Spinal cord (tissue), 10 donors: Measurements from ENCODE around the gene IER5. TPM values are rescaled to one million over a fixed set of nuclear protein-coding genes. Genes with fewer than 3 reads are reported as not detected.

Experiments
- DNase-seq, 6 donors: peaks; one replicate each; pipeline versions ENCODE4 v3.0.0 to v3.0.0-alpha.2; 2013 to 2015; ENCODE audit warnings: low spot score in 6 of 6, low read depth in 4 of 6
- H3K27ac ChIP-seq: one replicate; pipeline ENCODE4 v1.5.1; 2013; ENCODE audit warnings: low read depth, low read length, control low read depth
- H3K27me3 ChIP-seq: one replicate; pipeline ENCODE4 v1.6.1; 2013; ENCODE audit warnings: low read length; ENCODE audit not compliant: control insufficient read depth, insufficient read depth
- H3K36me3 ChIP-seq: one replicate; pipeline ENCODE4 v1.6.1; 2013; ENCODE audit warnings: low read length; ENCODE audit not compliant: control insufficient read depth, insufficient read depth
- H3K4me1 ChIP-seq: one replicate; pipeline ENCODE4 v1.6.1; 2013; ENCODE audit warnings: low read length; ENCODE audit not compliant: control insufficient read depth, insufficient read depth
- H3K4me3 ChIP-seq: one replicate; pipeline ENCODE4 v1.5.1; 2013; ENCODE audit warnings: low read depth, low read length, control low read depth
- H3K9me3 ChIP-seq: one replicate; pipeline ENCODE4 v1.6.1; 2013; ENCODE audit warnings: low read length; ENCODE audit not compliant: control insufficient read depth, insufficient read depth
- WGBS: methylation state at CpG from one replicate; pipeline ENCODE4 v1.1.5; 2013; ENCODE audit warnings: missing lambda C conversion rate; ENCODE audit not compliant: insufficient coverage; 5-methylcytosine and 5-hydroxymethylcytosine counted together
- polyA plus RNA-seq, 2 donors: library from polyadenylated mRNA; unstranded; fragments of 120-200 nt; gene quantifications; one replicate each; pipeline ENCODE4 v1.2.1, GENCODE V29; 2013; ENCODE audit not compliant: insufficient read length in 2 of 2
- total RNA-seq, 2 donors: library from RNA; depleted of rRNA in 1 of 2; stranded (reverse); fragments of 120-200 nt in 1 of 2; fragments of >200 nt in 1 of 2; gene quantifications; one replicate each; pipeline versions ENCODE4 v1.2.3 to v1.2.4, GENCODE V29; 2013 to 2014
- donor health status: healthy.

Gene IER5
- total and polyA plus RNA-seq, 4 donors: 8.1 to 11.2 (median 10.1) TPM

- H3K27me3 ChIP-seq: no peaks in the 10 kb centered on the region
- no peaks in the 10 kb centered on the region for H3K36me3 ChIP-seq
- WGBS: 93% methylated on average over 4 of the region's 8 CpGs
- peaks cover 18% of the 10 kb centered on the region for H3K4me1 ChIP-seq
- no peak overlapping the region for H3K27ac ChIP-seq
- no peaks in the 10 kb centered on the region for H3K9me3 ChIP-seq
- H3K4me3 ChIP-seq: no peak overlapping the region
- no peak for DNase-seq
Measured at GRCh38 chr1:181136738-181137122, 48.2 kb downstream of the IER5 start.

GRCh38 chr1:181137217-181137743 is 48.8 kb downstream of the IER5 start:
- no peak for DNase-seq
- no peaks in the 10 kb centered on the region for H3K36me3 ChIP-seq
- H3K9me3 ChIP-seq: no peaks in the 10 kb centered on the region
- H3K4me1 ChIP-seq: peaks cover 23% of the 10 kb centered on the region
- no peaks in the 10 kb centered on the region for H3K27me3 ChIP-seq
- H3K4me3 ChIP-seq: no peak overlapping the region
- no peak overlapping the region for H3K27ac ChIP-seq
- WGBS: 95% methylated on average over 8 of the region's 12 CpGs

- H3K27ac ChIP-seq: no peak overlapping the region
- no peaks in the 10 kb centered on the region for H3K9me3 ChIP-seq
- no peak overlapping the region for H3K4me3 ChIP-seq
- no peaks in the 10 kb centered on the region for H3K36me3 ChIP-seq
- 66% methylated on average over 2 of the region's 5 CpGs for WGBS
- DNase-seq: no peak
- H3K27me3 ChIP-seq: no peaks in the 10 kb centered on the region
- peaks cover 29% of the 10 kb centered on the region for H3K4me1 ChIP-seq
Measured at GRCh38 chr1:181139631-181140061, 51.1 kb downstream of the IER5 start.

GRCh38 chr1:181140398-181140797 is 51.9 kb downstream of the IER5 start:
- 88% methylated on average over 3 of the region's 4 CpGs for WGBS
- no peaks in the 10 kb centered on the region for H3K9me3 ChIP-seq
- no peaks in the 10 kb centered on the region for H3K36me3 ChIP-seq
- no peak overlapping the region for H3K4me3 ChIP-seq
- peaks cover 21% of the 10 kb centered on the region for H3K4me1 ChIP-seq
- no peak for DNase-seq
- H3K27me3 ChIP-seq: no peaks in the 10 kb centered on the region
- H3K27ac ChIP-seq: no peak overlapping the region

GRCh38 chr1:181140891-181141290 is 52.4 kb downstream of the IER5 start:
- H3K9me3 ChIP-seq: peaks cover under 1% of the 10 kb centered on the region
- WGBS: 94% methylated on average over 2 of the region's 3 CpGs
- no peaks in the 10 kb centered on the region for H3K36me3 ChIP-seq
- no peak overlapping the region for H3K27ac ChIP-seq
- no peak overlapping the region for H3K4me3 ChIP-seq
- H3K4me1 ChIP-seq: peaks cover 21% of the 10 kb centered on the region
- no peak for DNase-seq
- H3K27me3 ChIP-seq: no peaks in the 10 kb centered on the region

GRCh38 chr1:181141431-181141910 is 53.0 kb downstream of the IER5 start:
- Histone ChIP-seq H3K27ac (no peak overlapping the region), H3K9me3 (peaks cover 2% of the 10 kb centered on the region)
- WGBS: 80% methylated on average over 1 of the region's 5 CpGs

More at GRCh38 chr1:181141431-181141910, 53.0 kb downstream of the IER5 start:
- DNase-seq: no peak
- Histone ChIP-seq H3K36me3 (no peaks in the 10 kb centered on the region), H3K27me3 (no peaks in the 10 kb centered on the region), H3K4me3 (no peak overlapping the region), H3K4me1 (peaks cover 21% of the 10 kb centered on the region)

Other genes with a start within 250 kb of the IER5 start
- gene KIAA1614, start 175.8 kb upstream of the IER5 start, total RNA-seq: 1 to 10 TPM; 2.0 to 9.8 TPM
- 1 to 10 TPM; 4.3 to 5.7 TPM for gene KIAA1614, start 175.8 kb upstream of the IER5 start, polyA plus RNA-seq
- 10 to 100 TPM; 29.1 to 44.3 TPM for gene STX6, start 65.8 kb upstream of the IER5 start, total RNA-seq
- gene STX6, start 65.8 kb upstream of the IER5 start, polyA plus RNA-seq: 10 to 100 TPM; 34.0 to 39.6 TPM
- gene MR1, start 54.7 kb upstream of the IER5 start, total RNA-seq: 10 to 100 TPM in 1 of 2 donors, 1 to 10 TPM in 1; 7.5 to 13.7 TPM
- 1 to 10 TPM; 1.8 to 2.7 TPM for gene MR1, start 54.7 kb upstream of the IER5 start, polyA plus RNA-seq